GM20000 (cell line): ENCODE results near the gene ZNF750.

Experiments
- DNase-seq: peaks from one replicate; pipeline ENCODE4 v3.0.0; 2012; ENCODE audit warnings: low spot score
- TF ChIP-seq, protein P1 (sequence below): IDR thresholded peaks from 2 replicates; pipeline ENCODE4 v1.5.1; 2012; ENCODE audit warnings: mild to moderate bottlenecking, control low read depth; ENCODE audit errors: extremely low read depth, missing control alignments

Gene ZNF750

DNA sequence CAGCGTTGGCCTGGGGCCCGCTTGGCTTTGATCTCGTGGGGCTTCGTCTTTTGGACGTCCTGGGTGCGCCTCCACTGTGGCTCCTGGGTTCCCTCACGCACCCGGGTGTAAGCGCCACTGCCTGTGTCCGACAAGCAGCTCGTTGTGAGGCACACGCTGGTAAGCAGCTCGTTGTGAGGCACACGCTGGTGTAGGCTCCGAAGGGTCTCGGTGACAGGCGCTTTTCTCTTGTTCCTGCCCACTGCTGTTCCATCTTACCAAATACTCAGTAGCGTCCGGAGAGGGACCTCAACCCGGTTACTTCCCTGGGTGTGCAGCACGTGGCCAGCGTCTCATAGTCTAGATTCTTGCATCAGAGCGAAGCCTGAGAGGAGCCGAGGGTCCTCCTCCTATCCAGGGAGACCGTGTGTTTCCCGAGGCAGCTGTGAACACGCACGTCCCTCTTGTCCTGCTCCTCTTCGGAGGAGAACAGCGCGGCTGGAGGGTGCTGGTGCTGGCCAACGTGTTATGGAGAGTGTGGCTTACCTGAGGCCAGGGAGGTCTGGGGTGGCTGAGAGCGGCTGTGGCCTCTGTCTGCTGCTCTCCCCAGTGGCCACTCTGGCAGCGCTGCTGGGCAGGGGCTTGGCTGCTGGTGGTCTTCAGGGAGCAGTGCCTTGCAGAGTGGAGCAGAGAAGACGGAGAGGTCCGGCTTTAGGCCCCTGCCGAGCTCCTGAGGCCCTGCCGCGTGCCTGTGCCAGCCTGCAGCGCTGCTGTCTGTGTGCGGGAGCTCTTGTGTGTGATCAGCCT lies 32.1 kb upstream of the ZNF750 start:
- DNase-seq = no peak
- TF ChIP-seq, protein P1, sequence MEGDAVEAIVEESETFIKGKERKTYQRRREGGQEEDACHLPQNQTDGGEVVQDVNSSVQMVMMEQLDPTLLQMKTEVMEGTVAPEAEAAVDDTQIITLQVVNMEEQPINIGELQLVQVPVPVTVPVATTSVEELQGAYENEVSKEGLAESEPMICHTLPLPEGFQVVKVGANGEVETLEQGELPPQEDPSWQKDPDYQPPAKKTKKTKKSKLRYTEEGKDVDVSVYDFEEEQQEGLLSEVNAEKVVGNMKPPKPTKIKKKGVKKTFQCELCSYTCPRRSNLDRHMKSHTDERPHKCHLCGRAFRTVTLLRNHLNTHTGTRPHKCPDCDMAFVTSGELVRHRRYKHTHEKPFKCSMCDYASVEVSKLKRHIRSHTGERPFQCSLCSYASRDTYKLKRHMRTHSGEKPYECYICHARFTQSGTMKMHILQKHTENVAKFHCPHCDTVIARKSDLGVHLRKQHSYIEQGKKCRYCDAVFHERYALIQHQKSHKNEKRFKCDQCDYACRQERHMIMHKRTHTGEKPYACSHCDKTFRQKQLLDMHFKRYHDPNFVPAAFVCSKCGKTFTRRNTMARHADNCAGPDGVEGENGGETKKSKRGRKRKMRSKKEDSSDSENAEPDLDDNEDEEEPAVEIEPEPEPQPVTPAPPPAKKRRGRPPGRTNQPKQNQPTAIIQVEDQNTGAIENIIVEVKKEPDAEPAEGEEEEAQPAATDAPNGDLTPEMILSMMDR = no peak

DNA sequence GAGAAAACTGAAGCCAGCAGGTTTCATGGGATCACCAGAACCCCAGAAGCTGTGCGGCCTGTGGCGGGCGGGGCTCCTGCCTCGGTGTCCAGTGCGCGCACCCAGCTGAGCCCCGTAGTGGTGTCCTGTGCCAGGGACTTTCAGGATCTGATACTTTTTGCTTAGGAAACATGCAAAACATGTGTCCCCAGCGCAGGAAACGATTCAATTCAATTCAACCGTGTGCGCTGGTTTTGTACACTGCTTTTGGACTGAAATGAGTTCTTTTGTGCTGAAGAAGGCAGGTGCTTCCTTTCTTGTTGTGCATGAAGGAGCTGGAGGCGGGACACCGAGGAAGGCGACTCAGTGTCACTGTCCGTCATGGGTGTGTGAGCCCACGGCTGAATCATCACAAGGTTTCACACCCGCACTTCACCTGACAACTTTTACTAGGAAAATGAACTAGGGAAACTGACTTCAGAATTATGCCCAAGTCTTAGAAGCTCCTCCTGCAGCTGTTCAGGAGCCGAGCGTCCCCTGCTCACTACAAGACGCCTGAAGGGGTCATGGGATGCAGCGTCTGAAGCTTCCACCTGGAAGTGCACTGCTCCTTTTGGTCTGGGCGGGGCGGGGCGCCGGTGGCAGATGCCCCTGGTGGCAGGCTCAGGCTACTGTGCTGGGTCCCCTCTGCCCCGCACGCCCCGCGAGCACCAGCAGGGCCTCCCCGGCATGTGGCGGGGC lies 31.4 kb upstream of the ZNF750 start:
- DNase-seq = peak; percentile 91

DNA sequence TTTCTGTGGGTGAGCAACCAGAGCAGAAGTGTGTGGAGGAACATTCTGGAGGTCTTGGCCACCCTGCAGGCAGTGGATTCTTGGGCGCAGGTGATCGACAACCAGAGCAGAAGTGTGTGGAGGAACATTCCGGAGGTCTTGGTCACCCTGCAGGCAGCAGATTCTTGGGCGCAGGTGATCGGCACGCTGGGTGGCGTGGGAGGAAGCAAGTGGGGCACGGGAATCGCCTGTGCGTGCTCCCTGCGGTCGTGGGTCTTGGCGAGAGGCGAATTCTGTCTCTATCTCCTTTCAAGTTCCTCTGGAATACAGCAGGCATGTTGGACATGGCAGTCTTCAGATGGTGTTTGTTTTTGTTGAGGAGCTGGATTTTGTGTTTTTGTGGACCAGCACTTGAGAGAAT lies 30.7 kb upstream of the ZNF750 start:
- TF ChIP-seq, protein P1 = no peak
- DNase-seq = no peak

More for the DNA sequence above, 31.4 kb upstream of the ZNF750 start:
- TF ChIP-seq, protein P1 = no peak

DNA sequence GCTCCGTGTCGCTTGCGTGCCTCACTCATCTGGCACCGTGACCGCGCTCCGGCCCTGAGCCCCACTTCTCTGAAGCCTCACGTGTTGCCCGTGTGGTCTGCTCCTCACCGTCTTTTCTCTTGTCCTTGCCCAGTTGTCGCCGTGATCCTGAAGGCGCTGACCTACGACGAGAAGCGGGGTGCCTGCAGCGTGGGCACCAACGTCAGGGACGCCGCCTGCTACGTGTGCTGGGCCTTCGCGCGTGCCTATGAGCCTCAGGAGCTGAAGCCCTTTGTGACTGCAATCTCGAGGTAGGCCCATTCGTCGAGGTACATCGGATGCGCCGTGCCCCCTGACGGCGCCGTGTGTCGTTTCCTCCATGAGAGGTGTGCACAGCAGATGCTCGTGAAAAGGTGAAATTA lies 30.3 kb upstream of the ZNF750 start:
- TF ChIP-seq, protein P1 = no peak
- no peak for DNase-seq

DNA sequence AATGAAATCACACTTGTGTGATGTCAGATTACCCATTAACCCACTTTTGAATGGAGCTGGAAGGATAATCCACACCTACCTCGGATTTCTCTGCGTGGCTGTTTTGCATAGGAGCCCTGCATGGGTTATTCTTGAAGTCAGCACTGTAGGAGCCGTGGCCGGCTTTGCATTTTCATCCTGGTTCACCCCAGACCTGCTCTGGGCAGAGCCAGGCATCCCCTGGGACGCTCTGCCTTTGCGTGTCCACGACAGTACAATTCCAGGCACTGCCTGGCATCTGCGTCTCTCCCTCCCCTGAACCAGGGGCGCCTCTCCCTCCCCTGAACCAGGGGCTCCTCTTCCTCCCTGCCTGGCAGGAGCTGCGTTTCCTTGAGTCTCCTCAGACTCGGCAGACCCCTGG lies 29.7 kb upstream of the ZNF750 start:
- TF ChIP-seq, protein P1 = no peak
- no peak for DNase-seq

DNA sequence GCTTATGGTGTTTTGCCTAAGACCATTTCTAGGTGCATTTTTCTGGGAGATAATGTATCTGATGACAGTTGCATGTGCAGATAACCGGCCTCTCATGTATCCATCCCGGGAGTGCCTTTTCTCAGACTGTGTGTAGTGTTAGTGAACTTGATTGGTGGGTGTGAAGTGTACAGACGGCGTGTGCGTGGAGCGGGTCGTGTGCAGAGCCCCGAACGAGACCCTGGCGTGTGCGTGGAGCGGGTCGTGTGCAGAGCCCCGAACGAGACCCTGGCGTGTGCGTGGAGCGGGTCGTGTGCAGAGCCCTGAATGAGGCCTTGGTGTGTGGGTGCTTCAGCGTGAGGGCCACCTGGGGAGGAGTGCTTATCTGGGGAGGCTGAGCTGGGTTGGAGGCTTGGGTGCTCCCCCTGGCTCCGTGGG lies 28.9 kb upstream of the ZNF750 start:
- no peak for DNase-seq
- TF ChIP-seq, protein P1 = no peak

DNA sequence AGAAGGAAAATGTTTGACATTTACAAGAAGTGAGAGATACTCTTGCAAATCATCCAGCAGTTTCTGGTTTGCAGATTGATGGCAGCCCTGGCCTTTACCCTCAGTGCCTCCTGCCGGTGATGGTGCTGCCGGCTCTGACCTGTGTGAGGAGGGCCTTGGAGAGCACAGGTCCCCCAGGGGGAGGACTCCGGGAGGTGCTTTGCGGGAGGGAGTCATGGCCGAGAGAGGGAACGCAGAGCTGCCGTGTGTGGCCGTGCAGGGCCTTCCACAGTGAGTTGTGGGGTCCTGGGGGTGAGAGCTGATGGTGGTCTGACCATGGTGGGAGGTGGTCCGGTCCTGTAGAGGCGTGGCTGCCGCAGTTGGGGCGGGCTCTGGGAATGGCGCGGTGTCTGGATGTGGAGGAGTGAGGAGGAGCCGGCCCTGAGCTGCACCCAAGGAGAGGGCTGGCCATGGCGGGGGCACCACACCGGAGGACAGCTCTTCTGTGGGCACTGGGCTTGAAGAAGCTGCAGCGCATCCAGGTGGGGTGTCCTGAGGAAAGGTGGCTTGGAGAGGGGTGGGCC lies 28.0 kb upstream of the ZNF750 start:
- DNase-seq = no peak
- TF ChIP-seq, protein P1 = no peak
